HCT116 (cell line): ENCODE data around the gene TNRC18.
"Not testable (repeated sequence)": the region's sequence is repeated elsewhere in the genome, so short reads cannot be mapped to it uniquely, and the experiment has no call there.

Source experiments
- CEBPB ChIP-seq: IDR thresholded peaks from 2 replicates; pipeline ENCODE4 v1.6.1; 2012; ENCODE audit warnings: low read depth
- EGR1 ChIP-seq: IDR thresholded peaks from 2 replicates; pipeline ENCODE4 v1.6.1; 2012; ENCODE audit warnings: low read depth
- EZH2 ChIP-seq: fragments of 200-600 bp; sonication (generic); IDR thresholded peaks from 2 replicates; pipeline ENCODE4 v1.6.1; 2017; ENCODE audit warnings: antibody characterized with exemption, mixed run types
- JUND ChIP-seq: IDR thresholded peaks from 2 replicates; pipeline ENCODE4 v1.6.1; 2012
- POLR2A ChIP-seq: IDR thresholded peaks from 2 replicates; pipeline ENCODE4 v1.7.0; 2011; ENCODE audit warnings: borderline replicate concordance; ENCODE audit not compliant: insufficient read depth, insufficient read length; ENCODE audit errors: extremely low read depth
- RAD21 ChIP-seq: IDR thresholded peaks from 2 replicates; pipeline ENCODE4 v1.6.1; 2012; ENCODE audit warnings: low read depth, mild to moderate bottlenecking
- ZFX ChIP-seq: fragments of 450-650 bp; IDR thresholded peaks from 2 replicates; pipeline ENCODE4 v1.6.1; 2017
- TF ChIP-seq, protein P1 (sequence below), 3 experiments: fragments of 200-600 bp in 1 of 3; sonication (generic) in 1 of 3; IDR thresholded peaks in 2 of 3; conservative IDR thresholded peaks in 1 of 3; 2 replicates each; pipeline ENCODE4 v1.5.1; 2012 to 2017; ENCODE audit warnings: low read depth in 2 of 3, low read length in 2 of 3, antibody characterized with exemption in 1 of 3, borderline replicate concordance in 1 of 3, control low read depth in 1 of 3, mild to moderate bottlenecking in 1 of 3, mixed read lengths in 1 of 3, mixed run types in 1 of 3, moderate library complexity in 1 of 3; ENCODE audit not compliant: insufficient read depth in 1 of 3

- TF ChIP-seq, protein P1, sequence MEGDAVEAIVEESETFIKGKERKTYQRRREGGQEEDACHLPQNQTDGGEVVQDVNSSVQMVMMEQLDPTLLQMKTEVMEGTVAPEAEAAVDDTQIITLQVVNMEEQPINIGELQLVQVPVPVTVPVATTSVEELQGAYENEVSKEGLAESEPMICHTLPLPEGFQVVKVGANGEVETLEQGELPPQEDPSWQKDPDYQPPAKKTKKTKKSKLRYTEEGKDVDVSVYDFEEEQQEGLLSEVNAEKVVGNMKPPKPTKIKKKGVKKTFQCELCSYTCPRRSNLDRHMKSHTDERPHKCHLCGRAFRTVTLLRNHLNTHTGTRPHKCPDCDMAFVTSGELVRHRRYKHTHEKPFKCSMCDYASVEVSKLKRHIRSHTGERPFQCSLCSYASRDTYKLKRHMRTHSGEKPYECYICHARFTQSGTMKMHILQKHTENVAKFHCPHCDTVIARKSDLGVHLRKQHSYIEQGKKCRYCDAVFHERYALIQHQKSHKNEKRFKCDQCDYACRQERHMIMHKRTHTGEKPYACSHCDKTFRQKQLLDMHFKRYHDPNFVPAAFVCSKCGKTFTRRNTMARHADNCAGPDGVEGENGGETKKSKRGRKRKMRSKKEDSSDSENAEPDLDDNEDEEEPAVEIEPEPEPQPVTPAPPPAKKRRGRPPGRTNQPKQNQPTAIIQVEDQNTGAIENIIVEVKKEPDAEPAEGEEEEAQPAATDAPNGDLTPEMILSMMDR (IDR thresholded peaks at IDR 0.05 in 2 of 3, conservative IDR thresholded peaks at IDR 0.05 in 1 of 3; ENCODE audit: borderline replicate concordance in 1 of 3, insufficient read depth in 1 of 3, low read depth in 2 of 3, low read length in 2 of 3): not testable (repeated sequence)
- TF ChIP-seq POLR2A, RAD21, EZH2, EGR1, ZFX, CEBPB, JUND: not testable (repeated sequence)
Observed at GRCh38 chr7:5305050-5305449, 118.6 kb downstream of the TNRC18 start.
